ENCODE results near the gene ZNF638.
A peak's percentile ranks its signal among the peaks of the same experiment; 100 is the strongest.

ZNF638 gene

DNA sequence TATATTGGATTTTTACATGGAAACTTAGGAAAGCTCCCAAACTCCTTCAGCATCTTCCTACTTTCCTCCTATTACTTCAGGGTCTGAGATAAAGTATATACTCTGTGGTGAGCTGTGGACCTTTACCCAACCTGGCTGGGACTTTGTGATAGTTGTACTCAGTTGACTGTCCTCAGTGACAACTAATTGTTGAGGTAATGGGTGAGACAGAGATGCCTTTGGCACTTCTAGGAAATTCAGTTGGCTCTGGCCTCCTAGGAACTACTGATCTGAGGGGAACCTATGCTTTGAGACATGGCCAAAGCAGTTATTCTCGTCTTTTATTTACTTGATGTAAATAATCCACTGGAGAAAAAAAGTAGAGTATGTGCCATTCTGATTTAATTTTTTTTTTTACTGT lies 39.4 kb upstream of the ZNF638 start:
- H3K27me3 ChIP-seq (ENCODE audit: low read length), result no peaks in the 10 kb centered on the region
- H2AFZ ChIP-seq (ENCODE audit: low read depth, low read length, severe bottlenecking), result no peak overlapping the region
- H3K36me3 ChIP-seq (ENCODE audit: low read length), result no peaks in the 10 kb centered on the region
- H3K9me3 ChIP-seq (ENCODE audit: insufficient read depth, low read length), result no peaks in the 10 kb centered on the region
- H3K79me2 ChIP-seq (ENCODE audit: insufficient read depth, low read length), result no peaks in the 10 kb centered on the region
- H3K4me3 ChIP-seq (ENCODE audit: insufficient read depth, low read length, poor library complexity, severe bottlenecking), result no peak overlapping the region
- no peak overlapping the region for H3K4me2 ChIP-seq (ENCODE audit: low read depth, low read length, poor library complexity, severe bottlenecking)
- TF ChIP-seq, protein P1, sequence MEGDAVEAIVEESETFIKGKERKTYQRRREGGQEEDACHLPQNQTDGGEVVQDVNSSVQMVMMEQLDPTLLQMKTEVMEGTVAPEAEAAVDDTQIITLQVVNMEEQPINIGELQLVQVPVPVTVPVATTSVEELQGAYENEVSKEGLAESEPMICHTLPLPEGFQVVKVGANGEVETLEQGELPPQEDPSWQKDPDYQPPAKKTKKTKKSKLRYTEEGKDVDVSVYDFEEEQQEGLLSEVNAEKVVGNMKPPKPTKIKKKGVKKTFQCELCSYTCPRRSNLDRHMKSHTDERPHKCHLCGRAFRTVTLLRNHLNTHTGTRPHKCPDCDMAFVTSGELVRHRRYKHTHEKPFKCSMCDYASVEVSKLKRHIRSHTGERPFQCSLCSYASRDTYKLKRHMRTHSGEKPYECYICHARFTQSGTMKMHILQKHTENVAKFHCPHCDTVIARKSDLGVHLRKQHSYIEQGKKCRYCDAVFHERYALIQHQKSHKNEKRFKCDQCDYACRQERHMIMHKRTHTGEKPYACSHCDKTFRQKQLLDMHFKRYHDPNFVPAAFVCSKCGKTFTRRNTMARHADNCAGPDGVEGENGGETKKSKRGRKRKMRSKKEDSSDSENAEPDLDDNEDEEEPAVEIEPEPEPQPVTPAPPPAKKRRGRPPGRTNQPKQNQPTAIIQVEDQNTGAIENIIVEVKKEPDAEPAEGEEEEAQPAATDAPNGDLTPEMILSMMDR (IDR thresholded peaks at IDR 0.05; ENCODE audit: insufficient read depth, low read length, poor library complexity, severe bottlenecking), result no peak
- no peak for TF ChIP-seq EZH2phosphoT487 (conservative IDR thresholded peaks at IDR 0.05; ENCODE audit: low read length)
- H3K9ac ChIP-seq (ENCODE audit: low read length), result no peak overlapping the region
- no peak overlapping the region for H3K27ac ChIP-seq (ENCODE audit: low read depth, low read length)
- no peaks in the 10 kb centered on the region for H3K9me2 ChIP-seq (replicated peaks; ENCODE audit: insufficient read depth, low read length)
- H3F3A ChIP-seq (ENCODE audit: insufficient read depth), result no peaks in the 10 kb centered on the region
- no peaks in the 10 kb centered on the region for H4K20me1 ChIP-seq (ENCODE audit: low read depth, low read length)

DNA sequence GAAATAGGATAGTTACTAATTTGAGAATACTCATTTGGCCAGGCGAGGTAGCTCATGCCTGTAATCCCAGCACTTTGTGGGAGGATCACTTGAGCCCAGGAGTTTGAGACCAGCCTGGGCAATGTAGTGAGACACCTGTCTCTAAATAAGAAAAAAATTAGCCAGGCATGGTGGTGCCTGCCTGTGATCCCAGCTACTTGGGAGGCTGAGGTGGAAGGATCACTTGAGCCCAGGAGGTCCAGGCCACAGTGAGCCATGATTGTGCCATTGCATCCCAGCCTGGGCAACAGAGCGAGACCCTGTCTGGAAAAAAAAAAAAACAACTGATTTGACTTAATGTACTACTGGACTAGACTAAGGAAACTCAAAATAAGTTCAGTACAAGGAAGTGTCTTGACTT lies 32.7 kb upstream of the ZNF638 start:
- Histone ChIP-seq H2AFZ (ENCODE audit: low read depth, low read length, severe bottlenecking) (no peak overlapping the region), H3F3A (ENCODE audit: insufficient read depth) (no peaks in the 10 kb centered on the region), H3K9ac (ENCODE audit: low read length) (no peak overlapping the region), H3K9me2 (replicated peaks; ENCODE audit: insufficient read depth, low read length) (no peaks in the 10 kb centered on the region), H3K27me3 (ENCODE audit: low read length) (no peaks in the 10 kb centered on the region), H3K36me3 (ENCODE audit: low read length) (no peaks in the 10 kb centered on the region), H3K27ac (ENCODE audit: low read depth, low read length) (no peak overlapping the region), H3K79me2 (ENCODE audit: insufficient read depth, low read length) (no peaks in the 10 kb centered on the region), H4K20me1 (ENCODE audit: low read depth, low read length) (no peaks in the 10 kb centered on the region), H3K4me3 (ENCODE audit: insufficient read depth, low read length, poor library complexity, severe bottlenecking) (no peak overlapping the region), H3K4me2 (ENCODE audit: low read depth, low read length, poor library complexity, severe bottlenecking) (no peak overlapping the region), H3K9me3 (ENCODE audit: insufficient read depth, low read length) (no peaks in the 10 kb centered on the region)
- no peak for TF ChIP-seq EZH2phosphoT487 (conservative IDR thresholded peaks at IDR 0.05; ENCODE audit: low read length)
- TF ChIP-seq, protein P1 (IDR thresholded peaks at IDR 0.05; ENCODE audit: insufficient read depth, low read length, poor library complexity, severe bottlenecking), result no peak

DNA sequence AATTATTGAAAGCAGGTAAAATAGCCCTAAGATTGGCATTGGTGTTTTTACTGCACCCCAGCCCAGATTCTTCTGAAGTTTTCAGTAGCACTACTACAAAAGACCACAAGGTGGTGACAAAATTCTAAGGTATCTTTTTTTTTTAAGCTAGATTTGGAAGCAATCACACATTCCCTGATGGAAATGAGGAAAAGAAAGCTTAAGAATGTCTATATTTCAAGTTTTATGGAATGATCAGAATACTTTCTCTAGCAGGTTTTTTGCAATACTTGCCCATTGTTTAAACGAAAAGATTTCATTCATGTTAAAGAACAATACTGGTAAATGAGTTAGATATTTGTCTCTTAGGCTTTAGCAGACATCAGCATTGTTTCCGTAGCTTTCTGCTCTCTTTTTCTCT lies 32.1 kb upstream of the ZNF638 start:
- Histone ChIP-seq H3K27me3 (ENCODE audit: low read length) (no peaks in the 10 kb centered on the region), H3F3A (ENCODE audit: insufficient read depth) (no peaks in the 10 kb centered on the region), H2AFZ (ENCODE audit: low read depth, low read length, severe bottlenecking) (no peak overlapping the region), H4K20me1 (ENCODE audit: low read depth, low read length) (no peaks in the 10 kb centered on the region), H3K36me3 (ENCODE audit: low read length) (no peaks in the 10 kb centered on the region), H3K9me2 (replicated peaks; ENCODE audit: insufficient read depth, low read length) (no peaks in the 10 kb centered on the region), H3K79me2 (ENCODE audit: insufficient read depth, low read length) (no peaks in the 10 kb centered on the region), H3K4me2 (ENCODE audit: low read depth, low read length, poor library complexity, severe bottlenecking) (no peak overlapping the region), H3K9ac (ENCODE audit: low read length) (no peak overlapping the region), H3K4me3 (ENCODE audit: insufficient read depth, low read length, poor library complexity, severe bottlenecking) (no peak overlapping the region), H3K27ac (ENCODE audit: low read depth, low read length) (no peak overlapping the region), H3K9me3 (ENCODE audit: insufficient read depth, low read length) (no peaks in the 10 kb centered on the region)
- TF ChIP-seq, protein P1 (IDR thresholded peaks at IDR 0.05; ENCODE audit: insufficient read depth, low read length, poor library complexity, severe bottlenecking), result peak; percentile 37
- no peak for TF ChIP-seq EZH2phosphoT487 (conservative IDR thresholded peaks at IDR 0.05; ENCODE audit: low read length)
